GM18519 (cell line): ENCODE measurements around the gene ROR1.
"Not testable (repeated sequence)": the region's sequence is repeated elsewhere in the genome, so short reads cannot be mapped to it uniquely, and the experiment has no call there.

ENCODE experiments used
- ATAC-seq: cut with Tn5 transposase; IDR thresholded peaks from one replicate; pipeline ENCODE4 v1.9.1; 2021; ENCODE audit warnings: mild to moderate bottlenecking, moderate library complexity; ENCODE audit not compliant: unreplicated experiment, low FRiP score

ROR1 gene

GRCh38 chr1:63818567-63819325 is 44.9 kb downstream of the ROR1 start:
- no peak for ATAC-seq

GRCh38 chr1:63819795-63820194 is 46.0 kb downstream of the ROR1 start:
- ATAC-seq: no peak

DNA sequence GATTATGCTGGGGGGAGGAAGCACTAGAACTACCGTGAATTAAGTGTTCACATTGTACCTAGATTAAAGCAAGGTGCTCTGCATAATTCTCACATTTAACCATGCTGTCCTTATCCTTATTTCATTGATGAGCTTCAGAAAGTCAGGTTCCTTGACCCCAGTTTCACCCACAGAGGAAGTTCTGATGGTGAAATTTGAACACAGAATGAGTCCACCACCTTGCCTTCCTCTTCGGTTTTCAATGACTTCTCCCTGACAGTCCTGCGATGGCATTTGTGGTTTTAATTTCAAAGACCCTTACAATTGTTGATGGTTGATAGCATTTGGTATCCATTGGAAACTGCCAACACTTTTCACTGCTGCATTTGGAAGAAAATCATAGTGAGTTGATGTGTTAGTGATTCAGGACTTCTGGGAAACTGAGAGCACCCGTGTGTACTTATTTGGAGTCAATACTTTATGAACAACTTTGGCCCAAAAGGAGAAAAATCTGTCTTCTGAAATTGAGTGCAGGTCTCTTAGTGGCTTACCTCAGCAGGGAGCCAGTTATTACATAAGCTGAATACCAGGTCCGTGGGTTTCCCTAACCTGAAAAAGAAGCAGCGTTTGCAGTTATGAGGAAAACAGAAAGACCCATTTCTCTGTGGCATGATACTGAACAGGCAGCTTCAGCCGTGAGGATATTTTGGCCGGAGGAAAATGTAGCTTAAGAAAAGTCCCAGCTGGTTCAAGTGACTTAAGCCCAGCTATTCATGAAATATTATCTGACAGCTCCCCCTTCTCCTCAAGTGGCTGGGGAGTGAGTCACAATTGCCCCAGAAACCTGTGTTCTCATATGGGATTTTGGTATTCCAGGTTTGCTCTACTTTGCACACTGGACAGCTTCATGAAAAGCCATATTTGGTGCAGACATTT is 47.5 kb downstream of the ROR1 start:
- no peak for ATAC-seq

GRCh38 chr1:63822540-63822939 is 48.7 kb downstream of the ROR1 start:
- no peak for ATAC-seq

DNA sequence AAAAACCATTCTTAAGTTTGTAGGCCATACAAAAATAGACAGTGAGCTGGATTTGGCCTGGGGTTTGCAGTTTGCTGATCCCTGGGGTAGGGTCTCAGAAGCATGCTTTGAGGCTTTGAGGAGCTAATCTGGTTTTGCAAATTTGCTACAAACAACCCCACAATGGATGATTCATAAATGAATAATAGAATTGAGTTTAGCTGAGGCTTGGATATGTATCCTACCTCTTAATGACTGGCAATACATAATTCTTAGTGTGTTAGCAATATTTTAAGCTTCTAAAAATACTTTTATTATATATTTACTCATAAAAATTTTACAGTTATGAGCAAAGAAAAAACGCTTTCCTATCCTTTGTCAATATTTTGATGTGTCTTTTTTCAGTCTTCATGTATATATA is 50.6 kb downstream of the ROR1 start:
- no peak for ATAC-seq

DNA sequence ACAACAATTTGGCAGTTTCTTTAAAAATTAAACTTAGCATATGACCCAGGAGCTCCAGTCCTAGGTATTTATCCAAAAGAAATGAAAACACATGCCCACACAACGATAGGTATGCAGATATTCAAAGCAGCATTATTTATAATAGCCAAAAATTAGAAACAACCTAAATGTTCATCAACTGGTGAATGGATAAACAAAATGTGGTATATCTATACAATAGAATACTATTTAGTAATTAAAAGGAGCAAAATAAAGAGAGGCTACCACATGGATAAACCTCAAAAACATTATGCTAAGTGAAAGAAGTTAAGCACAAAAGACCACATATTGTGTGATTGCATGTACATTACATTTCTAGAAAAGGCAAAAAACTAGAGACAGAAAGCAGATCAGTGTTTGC is 51.3 kb downstream of the ROR1 start:
- no peak for ATAC-seq

GRCh38 chr1:63826246-63826861 is 52.5 kb downstream of the ROR1 start:
- not testable (repeated sequence) for ATAC-seq

DNA sequence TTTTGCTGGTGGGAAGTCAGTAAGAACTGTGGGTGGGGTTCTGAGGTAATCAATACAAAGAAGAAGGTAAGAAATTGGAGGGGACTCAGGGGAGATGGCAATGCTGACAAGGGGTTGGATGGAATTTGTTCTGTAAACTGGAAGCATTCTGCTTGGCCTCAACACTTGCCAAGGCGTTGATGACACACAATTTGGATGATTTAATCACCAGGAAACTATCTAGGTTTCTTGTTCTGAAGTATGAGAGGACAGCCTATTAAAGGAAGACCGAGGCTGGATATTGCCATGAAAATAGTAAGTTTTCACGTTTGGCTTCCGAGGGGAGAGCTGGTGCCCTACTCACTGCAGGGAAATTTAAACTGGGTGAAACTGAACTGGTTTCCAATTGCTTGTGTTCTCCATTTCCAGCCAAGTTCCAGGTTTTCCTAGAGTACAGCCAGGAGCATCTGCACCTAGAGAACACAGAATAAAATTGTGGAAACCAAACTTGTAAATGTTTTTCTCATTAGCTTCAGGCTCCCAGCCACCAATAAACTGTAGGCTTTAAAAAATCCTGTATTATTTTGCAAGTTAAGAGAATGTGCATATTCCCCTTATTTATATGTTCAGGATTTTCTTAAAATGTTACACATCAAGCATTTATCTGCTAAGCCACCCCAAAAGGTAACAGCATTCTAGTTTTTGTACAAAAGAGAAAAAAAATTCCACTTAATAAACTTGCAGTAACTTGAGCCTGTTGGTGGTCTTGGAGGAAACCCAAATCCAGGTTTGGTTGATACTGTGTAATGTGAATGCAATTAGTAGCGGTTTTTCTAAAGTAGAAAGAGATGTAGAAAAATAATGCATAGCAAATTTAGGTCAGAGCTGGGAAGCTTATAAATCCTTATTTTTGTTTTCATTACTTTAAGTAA is 53.8 kb downstream of the ROR1 start:
- no peak for ATAC-seq

DNA sequence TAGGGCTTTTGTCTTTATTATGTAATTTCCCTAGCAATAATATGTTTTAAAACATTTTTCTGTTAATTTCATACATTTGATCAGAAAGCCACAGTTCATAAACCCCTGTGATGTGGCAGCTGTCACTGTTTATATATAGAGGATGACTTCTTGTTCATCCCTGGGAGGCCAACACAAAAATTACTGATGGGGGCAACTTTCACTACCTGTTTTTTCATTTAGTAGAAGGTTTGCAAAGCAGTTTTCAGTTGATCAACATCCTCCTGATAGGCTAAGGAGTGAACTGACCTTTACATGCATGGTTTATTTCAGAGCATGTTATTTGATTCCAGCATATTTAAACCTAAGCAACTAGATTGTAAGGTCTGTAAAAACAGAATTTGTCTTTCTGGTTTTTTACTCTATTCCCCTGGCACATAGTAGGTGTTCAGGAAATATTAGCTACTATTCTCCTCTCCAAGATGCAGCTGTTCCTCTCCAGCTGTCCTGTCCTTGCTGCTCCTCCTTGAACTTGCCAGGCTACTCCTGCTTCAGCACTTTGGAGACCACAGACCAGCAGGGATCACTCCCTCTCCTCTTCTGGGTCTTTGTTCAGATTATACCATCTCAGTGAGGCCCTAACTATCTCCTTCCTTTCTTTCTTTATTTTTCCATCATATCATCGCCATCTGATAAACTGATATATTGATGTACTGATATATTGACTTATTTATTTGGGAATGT is 54.7 kb downstream of the ROR1 start:
- ATAC-seq: peak; percentile 94

DNA sequence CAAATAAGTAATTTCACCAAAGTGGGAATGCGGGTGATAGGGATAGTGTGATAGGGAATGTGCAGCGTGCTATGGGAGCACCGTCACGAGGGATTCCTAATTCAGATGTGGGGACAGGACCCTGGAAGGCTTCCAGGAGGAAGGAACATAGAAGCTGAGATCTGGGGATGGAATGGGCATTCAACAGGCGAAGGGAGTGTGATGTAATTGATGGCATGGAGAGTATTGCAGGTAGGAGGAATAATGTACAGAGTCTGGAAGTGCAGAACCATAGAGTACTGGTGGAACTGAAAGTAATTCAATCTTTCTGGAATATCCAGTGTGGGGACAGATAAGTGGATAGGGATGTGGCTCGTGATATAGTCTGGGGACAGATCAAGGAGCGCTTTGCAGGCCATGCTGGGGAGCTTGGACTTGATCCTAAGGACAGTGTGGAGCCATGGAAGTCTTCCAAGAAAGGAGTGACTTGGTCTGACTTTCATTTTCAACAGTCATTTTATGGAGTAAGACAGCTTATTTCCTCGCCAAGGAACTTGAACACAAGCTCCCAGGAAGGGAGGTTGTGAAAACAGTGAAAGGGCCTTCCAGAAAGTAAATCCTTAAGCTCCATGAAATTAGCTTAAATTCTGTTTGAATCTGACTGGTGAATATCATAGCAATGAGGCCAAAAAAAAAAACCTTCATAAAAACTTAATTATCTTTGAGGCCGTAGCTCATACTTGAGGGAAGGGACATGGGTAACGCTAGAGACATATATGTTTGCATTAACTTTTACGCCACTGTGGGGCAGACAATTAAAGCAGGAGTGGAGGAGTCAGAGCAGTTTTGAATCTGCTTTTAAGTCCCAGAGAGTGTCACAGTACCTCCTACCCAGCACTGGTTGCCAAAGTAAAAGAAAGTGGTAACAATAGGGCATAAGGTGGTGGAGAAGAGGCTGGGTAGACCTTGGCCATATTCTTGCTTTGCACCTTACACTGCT is 55.8 kb downstream of the ROR1 start:
- no peak for ATAC-seq

DNA sequence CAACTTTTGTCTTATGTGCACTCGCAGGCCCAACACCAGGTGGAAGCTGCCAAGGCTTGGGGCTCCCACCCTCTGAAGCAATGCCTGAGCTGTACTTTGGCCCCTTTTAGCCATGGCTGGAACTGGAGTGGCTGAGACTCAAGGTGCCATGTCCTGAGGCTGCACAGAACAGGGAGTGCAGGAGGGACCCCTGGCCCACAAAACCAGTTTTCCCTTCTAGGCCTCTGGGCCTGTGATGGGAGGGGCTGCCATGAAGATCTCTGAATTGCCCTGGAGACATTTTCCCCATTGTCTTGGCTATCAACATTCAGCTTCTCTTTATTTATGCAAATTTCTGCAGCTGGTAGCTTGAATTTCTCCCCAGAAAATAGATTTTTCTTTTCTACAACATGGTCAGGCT is 57.6 kb downstream of the ROR1 start:
- no peak for ATAC-seq

DNA sequence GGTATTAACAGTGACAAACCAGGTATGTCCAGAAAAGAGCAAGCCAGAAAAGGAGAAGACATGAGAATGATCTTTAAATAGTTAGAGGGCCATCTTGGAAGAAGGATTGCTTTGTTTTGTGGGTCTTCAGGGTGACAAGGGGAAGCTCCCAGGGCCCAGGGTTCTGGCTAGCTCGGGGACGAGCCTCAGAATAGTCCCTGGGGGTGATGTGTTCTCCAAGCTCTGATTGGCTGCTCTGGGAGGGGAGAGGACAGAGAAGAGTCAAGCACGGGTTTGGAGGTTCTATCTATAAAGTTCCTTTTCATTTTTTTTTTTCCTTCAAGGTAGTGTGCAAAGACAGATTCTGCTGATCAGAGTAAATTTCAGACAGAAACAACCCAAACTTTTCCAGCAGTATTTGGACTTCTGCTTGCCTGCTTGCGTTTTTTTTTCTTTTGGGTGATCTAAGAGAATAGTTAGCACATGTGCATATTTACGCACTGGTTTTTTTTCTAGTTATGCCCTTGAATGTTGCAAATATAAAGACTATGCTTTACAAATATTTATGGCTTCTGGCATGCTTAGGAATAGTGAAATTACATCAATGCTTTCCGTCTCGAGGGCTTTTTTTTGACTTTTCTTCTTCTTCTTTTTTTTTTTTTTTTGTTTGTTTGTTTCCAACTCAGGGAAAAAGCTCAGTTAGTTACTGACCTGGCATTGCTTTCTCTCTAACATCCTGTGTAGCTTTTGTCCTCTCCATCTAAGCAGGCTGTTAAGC is 59.7 kb downstream of the ROR1 start:
- ATAC-seq: no peak

- ATAC-seq: no peak
These were observed 61.3 kb downstream of the ROR1 start for GRCh38 chr1:63835128-63835527.

- no peak for ATAC-seq
These were observed 62.6 kb downstream of the ROR1 start for GRCh38 chr1:63836374-63836773.

- no peak for ATAC-seq
These were observed 63.0 kb downstream of the ROR1 start for GRCh38 chr1:63836830-63837229.

GRCh38 chr1:63843010-63843409 is 69.2 kb downstream of the ROR1 start:
- no peak for ATAC-seq

DNA sequence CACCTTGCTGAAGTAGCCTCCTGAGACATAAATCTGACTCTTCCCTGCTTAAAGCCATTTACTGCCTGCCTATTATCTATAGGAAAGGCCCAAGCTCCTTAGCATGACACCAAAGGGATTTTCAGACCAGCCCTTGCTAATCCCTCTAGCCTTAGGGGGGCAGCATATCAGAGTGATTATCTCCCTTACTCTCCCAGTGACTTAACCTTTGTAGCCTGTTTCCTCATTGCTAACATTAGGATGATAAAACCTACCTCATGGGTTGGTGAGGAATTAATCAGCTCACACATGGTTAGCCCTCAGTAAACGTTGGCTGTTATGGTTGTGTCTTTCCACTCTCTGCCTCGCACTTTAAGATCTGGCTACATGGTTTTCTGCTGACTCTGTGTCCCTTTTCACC is 70.1 kb downstream of the ROR1 start:
- ATAC-seq: no peak

DNA sequence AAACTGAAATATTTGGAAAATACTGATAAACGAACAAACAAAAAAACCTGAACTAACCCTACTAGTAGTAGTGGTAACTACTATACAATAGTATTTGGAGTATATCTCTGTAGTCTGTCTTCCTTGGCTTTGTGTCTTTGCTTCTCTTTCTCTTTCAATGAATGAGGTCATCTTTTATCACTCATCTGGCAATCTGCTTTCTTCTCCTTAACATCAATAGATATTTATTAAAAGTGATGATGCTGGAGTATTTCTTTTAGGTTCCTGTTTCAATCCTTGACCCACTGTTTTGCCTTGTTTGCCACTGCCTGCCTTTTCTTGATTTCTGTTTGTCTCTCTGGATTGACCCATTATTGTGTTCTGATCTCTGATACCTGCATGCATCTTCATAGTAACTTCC is 71.5 kb downstream of the ROR1 start:
- ATAC-seq: no peak
